Uterus (tissue), 4 donors: ENCODE results near the gene SLC9C1. TPM values are rescaled to one million over a fixed set of nuclear protein-coding genes. Genes with fewer than 3 reads are reported as not detected.

Source experiments
- DNase-seq, 2 donors: peaks; one replicate each; pipeline ENCODE4 v3.0.0-alpha.2; 2019 to 2020
- H3K27ac ChIP-seq, 2 donors: fragments of 200-600 bp; sonication (generic); 1 replicate in 1 of 2; 2 replicates in 1 of 2; pipeline ENCODE4 v1.5.1; 2016 to 2018
- H3K27me3 ChIP-seq, 2 donors: fragments of 200-600 bp; sonication (generic); one replicate each; pipeline ENCODE4 v1.5.1; 2018 to 2019; ENCODE audit warnings: control low read depth in 1 of 2
- H3K36me3 ChIP-seq, 2 donors: fragments of 200-600 bp; sonication (generic); one replicate each; pipeline ENCODE4 v1.5.1; 2019; ENCODE audit warnings: control low read depth in 1 of 2
- H3K4me1 ChIP-seq, 2 donors: fragments of 200-600 bp; sonication (generic); one replicate each; pipeline ENCODE4 v1.5.1; 2018 to 2019; ENCODE audit warnings: control low read depth in 1 of 2
- H3K4me3 ChIP-seq, 2 donors: fragments of 200-600 bp; sonication (generic); 1 replicate in 1 of 2; 2 replicates in 1 of 2; pipeline ENCODE4 v1.5.1; 2018 to 2019; ENCODE audit warnings: mild to moderate bottlenecking in 1 of 2
- H3K9me3 ChIP-seq, 2 donors: fragments of 200-600 bp; sonication (generic); one replicate each; pipeline ENCODE4 v1.5.1; 2019; ENCODE audit warnings: control low read depth in 1 of 2
- CTCF ChIP-seq, 4 experiments: fragments of 200-600 bp in 2 of 4; fragments of 450-650 bp in 2 of 4; sonication (generic) in 2 of 4; IDR thresholded peaks; one replicate each; pipeline ENCODE4 v1.5.1; 2016 to 2019; ENCODE audit warnings: antibody characterized with exemption in 4 of 4, mild to moderate bottlenecking in 2 of 4, moderate library complexity in 1 of 4
- POLR2A ChIP-seq, 2 donors: fragments of 450-650 bp; IDR thresholded peaks; one replicate each; pipeline ENCODE4 v1.6.1; 2016; ENCODE audit warnings: antibody characterized with exemption in 2 of 2, mild to moderate bottlenecking in 1 of 2, moderate library complexity in 1 of 2
- intact Hi-C: fragments of 100-400 bp; cut with DNase I; formaldehyde crosslinking; loops from one replicate; pipeline ENCODE4 v1.15.1; 2023; ENCODE audit warnings: low total_unique reads
- total RNA-seq, 4 donors: library from RNA; depleted of rRNA in 3 of 4; stranded (reverse); fragments of >200 nt in 3 of 4; gene quantifications; one replicate each; pipeline versions ENCODE4 v1.1.0 to v1.2.4, GENCODE V29; 2014 to 2023
- donor health status: DM: yes; HTN: yes; CAD: no.

The SLC9C1 gene
- total RNA-seq, 4 donors from 2014 or later = 0.49 to 1.7 TPM; not detected in 2

- TF ChIP-seq CTCF (IDR thresholded peaks at IDR 0.05) = no peak
- TF ChIP-seq POLR2A (IDR thresholded peaks at IDR 0.05) = no peak
- no peaks in the 10 kb centered on the region for H3K36me3 ChIP-seq
- H3K27me3 ChIP-seq = no peaks in the 10 kb centered on the region
- no peak for DNase-seq
- H3K4me3 ChIP-seq = no peak overlapping the region
- H3K27ac ChIP-seq = no peak overlapping the region
- no peaks in the 10 kb centered on the region for H3K9me3 ChIP-seq
- intact Hi-C loops = no loop called here
- no peaks in the 10 kb centered on the region for H3K4me1 ChIP-seq
Observed at GRCh38 chr3:112247350-112247749, 46.7 kb downstream of the SLC9C1 start.

GRCh38 chr3:112233083-112233482, 60.9 kb downstream of the SLC9C1 start:
- H3K27ac ChIP-seq = no peak overlapping the region
- no peak overlapping the region for H3K4me3 ChIP-seq
- TF ChIP-seq POLR2A (IDR thresholded peaks at IDR 0.05) = no peak
- no peak for TF ChIP-seq CTCF (IDR thresholded peaks at IDR 0.05)
- intact Hi-C loops = no loop called here
- H3K9me3 ChIP-seq = no peaks in the 10 kb centered on the region
- H3K27me3 ChIP-seq = no peaks in the 10 kb centered on the region
- no peaks in the 10 kb centered on the region for H3K4me1 ChIP-seq
- no peak for DNase-seq
- H3K36me3 ChIP-seq = no peaks in the 10 kb centered on the region

GRCh38 chr3:112231727-112232126, 62.3 kb downstream of the SLC9C1 start:
- H3K36me3 ChIP-seq = no peaks in the 10 kb centered on the region
- intact Hi-C loops = no loop called here
- H3K9me3 ChIP-seq = no peaks in the 10 kb centered on the region
- no peak for TF ChIP-seq CTCF (IDR thresholded peaks at IDR 0.05)
- TF ChIP-seq POLR2A (IDR thresholded peaks at IDR 0.05) = no peak
- no peaks in the 10 kb centered on the region for H3K4me1 ChIP-seq
- H3K27ac ChIP-seq = no peak overlapping the region
- no peak overlapping the region for H3K4me3 ChIP-seq
- no peaks in the 10 kb centered on the region for H3K27me3 ChIP-seq
- no peak for DNase-seq

GRCh38 chr3:112230033-112230432, 64.0 kb downstream of the SLC9C1 start:
- no peak for DNase-seq
- Histone ChIP-seq H3K4me1 (no peaks in the 10 kb centered on the region), H3K4me3 (no peak overlapping the region), H3K27ac (no peak overlapping the region), H3K27me3 (no peaks in the 10 kb centered on the region), H3K9me3 (no peaks in the 10 kb centered on the region), H3K36me3 (no peaks in the 10 kb centered on the region)
- TF ChIP-seq POLR2A (IDR thresholded peaks at IDR 0.05) = no peak
- TF ChIP-seq CTCF (IDR thresholded peaks at IDR 0.05) = no peak
- intact Hi-C loops = no loop called here

- no peaks in the 10 kb centered on the region for H3K4me1 ChIP-seq
- H3K9me3 ChIP-seq = no peaks in the 10 kb centered on the region
- no peaks in the 10 kb centered on the region for H3K27me3 ChIP-seq
- H3K27ac ChIP-seq = no peak overlapping the region
- no peak for DNase-seq
- no peaks in the 10 kb centered on the region for H3K36me3 ChIP-seq
- TF ChIP-seq POLR2A (IDR thresholded peaks at IDR 0.05) = no peak
- no peak for TF ChIP-seq CTCF (IDR thresholded peaks at IDR 0.05)
- intact Hi-C loops = no loop called here
- no peak overlapping the region for H3K4me3 ChIP-seq
Observed at GRCh38 chr3:112228786-112229185, 65.2 kb downstream of the SLC9C1 start.
